ENCODE data around the gene ZNF512. TPM values are rescaled to one million over a fixed set of nuclear protein-coding genes. Genes with fewer than 3 reads are reported as not detected.
A peak's percentile ranks its signal among the peaks of the same experiment; 100 is the strongest.

Gene ZNF512
- total and polyA plus RNA-seq, 2 of the 13 experiments (the other 11 are each of a cell fraction or from before 2014, with no cell fraction given) = 29.8 to 31.0 TPM

- TF ChIP-seq, protein P1, sequence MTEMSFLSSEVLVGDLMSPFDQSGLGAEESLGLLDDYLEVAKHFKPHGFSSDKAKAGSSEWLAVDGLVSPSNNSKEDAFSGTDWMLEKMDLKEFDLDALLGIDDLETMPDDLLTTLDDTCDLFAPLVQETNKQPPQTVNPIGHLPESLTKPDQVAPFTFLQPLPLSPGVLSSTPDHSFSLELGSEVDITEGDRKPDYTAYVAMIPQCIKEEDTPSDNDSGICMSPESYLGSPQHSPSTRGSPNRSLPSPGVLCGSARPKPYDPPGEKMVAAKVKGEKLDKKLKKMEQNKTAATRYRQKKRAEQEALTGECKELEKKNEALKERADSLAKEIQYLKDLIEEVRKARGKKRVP (CRISPR knock-in tag; IDR thresholded peaks at IDR 0.05) = peak in 1 of 2 experiments; percentile 87; a peak in 2 of 4 replicates
- TF ChIP-seq, protein P2, sequence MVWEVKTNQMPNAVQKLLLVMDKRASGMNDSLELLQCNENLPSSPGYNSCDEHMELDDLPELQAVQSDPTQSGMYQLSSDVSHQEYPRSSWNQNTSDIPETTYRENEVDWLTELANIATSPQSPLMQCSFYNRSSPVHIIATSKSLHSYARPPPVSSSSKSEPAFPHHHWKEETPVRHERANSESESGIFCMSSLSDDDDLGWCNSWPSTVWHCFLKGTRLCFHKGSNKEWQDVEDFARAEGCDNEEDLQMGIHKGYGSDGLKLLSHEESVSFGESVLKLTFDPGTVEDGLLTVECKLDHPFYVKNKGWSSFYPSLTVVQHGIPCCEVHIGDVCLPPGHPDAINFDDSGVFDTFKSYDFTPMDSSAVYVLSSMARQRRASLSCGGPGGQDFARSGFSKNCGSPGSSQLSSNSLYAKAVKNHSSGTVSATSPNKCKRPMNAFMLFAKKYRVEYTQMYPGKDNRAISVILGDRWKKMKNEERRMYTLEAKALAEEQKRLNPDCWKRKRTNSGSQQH (CRISPR knock-in tag; IDR thresholded peaks at IDR 0.05; ENCODE audit: low read depth) = peak; percentile 93
- TF ChIP-seq ZSCAN31 (CRISPR knock-in tag; IDR thresholded peaks at IDR 0.05; ENCODE audit: low read depth) (peak; percentile 88), ZNF772 (CRISPR knock-in tag; IDR thresholded peaks at IDR 0.05) (peak; percentile 91), SNAI1 (CRISPR knock-in tag; IDR thresholded peaks at IDR 0.05; ENCODE audit: borderline replicate concordance) (peak; percentile 72; the same call in 1 of the 2 replicates), ETV6 (CRISPR knock-in tag; conservative IDR thresholded peaks at IDR 0.05) (no peak; the same call in 1 of the 2 replicates), SIX1 (CRISPR knock-in tag; IDR thresholded peaks at IDR 0.05; ENCODE audit: borderline replicate concordance) (0 out of 2 replicates have a peak, but pooled peaks have one; percentile 18), BCLAF1 (IDR thresholded peaks at IDR 0.05) (no peak), TARDBP (CRISPR knock-in tag; IDR thresholded peaks at IDR 0.05) (peak; percentile 95), ZNF18 (CRISPR knock-in tag; IDR thresholded peaks at IDR 0.05; ENCODE audit: insufficient replicate concordance) (no peak), RFXAP (CRISPR knock-in tag; IDR thresholded peaks at IDR 0.05; ENCODE audit: borderline replicate concordance) (peak; percentile 90; the same call in 1 of the 2 replicates), GRHL1 (CRISPR knock-in tag; conservative IDR thresholded peaks at IDR 0.05) (no peak), SIN3B (IDR thresholded peaks at IDR 0.05; ENCODE audit: low read length) (peak; percentile 99), SP4 (CRISPR knock-in tag; IDR thresholded peaks at IDR 0.05) (peak; percentile 70; the same call in 1 of the 2 replicates), TCF7 (IDR thresholded peaks at IDR 0.05; ENCODE audit: low read depth) (no peak), ZNF724P (CRISPR knock-in tag; IDR thresholded peaks at IDR 0.05; ENCODE audit: borderline replicate concordance) (peak; percentile 96)
- TF ChIP-seq, protein P3, sequence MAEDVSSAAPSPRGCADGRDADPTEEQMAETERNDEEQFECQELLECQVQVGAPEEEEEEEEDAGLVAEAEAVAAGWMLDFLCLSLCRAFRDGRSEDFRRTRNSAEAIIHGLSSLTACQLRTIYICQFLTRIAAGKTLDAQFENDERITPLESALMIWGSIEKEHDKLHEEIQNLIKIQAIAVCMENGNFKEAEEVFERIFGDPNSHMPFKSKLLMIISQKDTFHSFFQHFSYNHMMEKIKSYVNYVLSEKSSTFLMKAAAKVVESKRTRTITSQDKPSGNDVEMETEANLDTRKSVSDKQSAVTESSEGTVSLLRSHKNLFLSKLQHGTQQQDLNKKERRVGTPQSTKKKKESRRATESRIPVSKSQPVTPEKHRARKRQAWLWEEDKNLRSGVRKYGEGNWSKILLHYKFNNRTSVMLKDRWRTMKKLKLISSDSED (CRISPR knock-in tag; IDR thresholded peaks at IDR 0.05) = no peak
- TF ChIP-seq, protein P4, sequence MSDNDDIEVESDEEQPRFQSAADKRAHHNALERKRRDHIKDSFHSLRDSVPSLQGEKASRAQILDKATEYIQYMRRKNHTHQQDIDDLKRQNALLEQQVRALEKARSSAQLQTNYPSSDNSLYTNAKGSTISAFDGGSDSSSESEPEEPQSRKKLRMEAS (IDR thresholded peaks at IDR 0.05) = peak; percentile 83
Measured at GRCh38 chr2:27663285-27664153, 80.7 kb downstream of the ZNF512 start, which contains the start of the genes SLC4A1AP and SUPT7L (continued).
